Heart right ventricle (tissue), 16 donors: Measurements from ENCODE around the gene CYFIP1. TPM values are rescaled to one million over a fixed set of nuclear protein-coding genes. Genes with fewer than 3 reads are reported as not detected.

Experiments
- ATAC-seq, 8 donors: fragments of 200-7000 bp; cut with Tn5 transposase; one replicate each; pipeline ENCODE4 v1.9.1; 2020; ENCODE audit warnings: mild to moderate bottlenecking in 8 of 8, moderate library complexity in 8 of 8, moderate number of reproducible peaks in 1 of 8
- DNase-seq, 2 donors: peaks; one replicate each; pipeline ENCODE4 v3.0.0-alpha.2; 2020
- H3K27ac ChIP-seq, 10 donors: fragments of 200-600 bp; sonication (generic) in 2 of 10; one replicate each; pipeline versions ENCODE4 v1.5.0 to v1.8.0; 2020 to 2022; ENCODE audit warnings: mild to moderate bottlenecking in 3 of 10
- H3K27me3 ChIP-seq, 7 donors: fragments of 200-600 bp; one replicate each; pipeline ENCODE4 v1.8.0; 2021 to 2022; ENCODE audit warnings: mild to moderate bottlenecking in 2 of 7
- H3K36me3 ChIP-seq, 9 donors: fragments of 200-600 bp; sonication (generic) in 1 of 9; one replicate each; pipeline versions ENCODE4 v1.5.0 to v1.8.0; 2020 to 2022; ENCODE audit warnings: mild to moderate bottlenecking in 2 of 9
- H3K4me1 ChIP-seq, 9 donors: fragments of 200-600 bp; sonication (generic) in 1 of 9; one replicate each; pipeline versions ENCODE4 v1.5.0 to v1.8.0; 2020 to 2022; ENCODE audit warnings: mild to moderate bottlenecking in 4 of 9
- H3K4me3 ChIP-seq, 10 donors: fragments of 200-600 bp; sonication (generic) in 2 of 10; one replicate each; pipeline versions ENCODE4 v1.5.0 to v1.8.0; 2020 to 2022; ENCODE audit warnings: mild to moderate bottlenecking in 7 of 10, moderate library complexity in 2 of 10
- H3K9me3 ChIP-seq, 11 donors: fragments of 200-600 bp in 10 of 11; sonication (generic) in 2 of 11; one replicate each; pipeline versions ENCODE4 v1.5.0 to v1.8.0; 2013 to 2022; ENCODE audit warnings: mild to moderate bottlenecking in 2 of 11, control low read depth in 1 of 11, moderate library complexity in 1 of 11
- WGBS, 2 donors: extraction: QIAGEN DNeasy Blood & Tissue Kit; methylation state at CpG; one replicate each; pipeline ENCODE4 v1.1.7; 2013; ENCODE audit warnings: inconsistent platforms in 1 of 2; 5-methylcytosine and 5-hydroxymethylcytosine counted together
- intact Hi-C, 10 donors: fragments of 100-400 bp; cut with DNase I; formaldehyde crosslinking; loops; one replicate each; pipeline versions ENCODE4 v1.11.1 to v1.14.2; 2022
- polyA plus RNA-seq, 2 donors: library from polyadenylated mRNA; stranded (reverse); fragments of 200-250 nt; gene quantifications; one replicate each; pipeline ENCODE4 v1.2.3, GENCODE V29; 2013
- total RNA-seq, 10 donors: library from RNA; stranded (reverse); fragmentation: NEBNext Ultra II Directional in 3 of 10; extraction: Animal tissue kit (Norgen Biotek cat#: 25700) in 3 of 10; gene quantifications; one replicate each; pipeline versions ENCODE4 v1.2.1 to v1.2.4, GENCODE V29; 2021 to 2023
- TF ChIP-seq, protein P1 (sequence below), 9 donors: fragments of 200-600 bp; sonication (generic) in 2 of 9; IDR thresholded peaks; one replicate each; pipeline versions ENCODE4 v1.5.0 to v1.8.0; 2021 to 2022; ENCODE audit warnings: antibody characterized with exemption in 9 of 9, mild to moderate bottlenecking in 5 of 9, moderate library complexity in 1 of 9
- donor health status: Arrhythmogenic right ventricular cardiomyopathy.
- donor health status: ischemic (EF 13 %, LVEDD 7.1; RV severe dilation, severe dysfunction).
- donor health status: healthy with polysubstance abuse.
- donor health status: DM: no; HTN: yes; CAD: no.
- donor health status: DM: no; HTN: no; CAD: no.
- donor health status: ischemic (EF 25% LVEDD 6.9; RV normal size, moderate dysfunction).
- donor health status: ischemic (EF 25% LVEDD 5.7; RV mildly dilated, moderate dysfunction).
- donor health status: healthy.
- donor health status: DM: yes; HTN: yes; CAD: no.
- donor health status: Ischemic cardiomyopathy.
- donor health status: ischemic (EF 35%, LVEDD 5.7; RV mildly dilated, moderate dysfunction).
- donor health status: nonischemic (EF 11% LVEDD 7.7; RV severe dilation, severe dysfunction).
- donor health status: DM: yes; HTN: yes; CAD: no.
- donor health status: PGD.
- donor health status: ischemic (EF 29% LVEDD 5.4; RV normal size, mild dysfunction).
- donor health status: nonischemic (EF 23%, LVEDD 6.1; RV moderate dilation, normal function).

The CYFIP1 gene
- total and polyA plus RNA-seq, 12 donors, result 12.4 to 56.6 (median 27.1) TPM

DNA sequence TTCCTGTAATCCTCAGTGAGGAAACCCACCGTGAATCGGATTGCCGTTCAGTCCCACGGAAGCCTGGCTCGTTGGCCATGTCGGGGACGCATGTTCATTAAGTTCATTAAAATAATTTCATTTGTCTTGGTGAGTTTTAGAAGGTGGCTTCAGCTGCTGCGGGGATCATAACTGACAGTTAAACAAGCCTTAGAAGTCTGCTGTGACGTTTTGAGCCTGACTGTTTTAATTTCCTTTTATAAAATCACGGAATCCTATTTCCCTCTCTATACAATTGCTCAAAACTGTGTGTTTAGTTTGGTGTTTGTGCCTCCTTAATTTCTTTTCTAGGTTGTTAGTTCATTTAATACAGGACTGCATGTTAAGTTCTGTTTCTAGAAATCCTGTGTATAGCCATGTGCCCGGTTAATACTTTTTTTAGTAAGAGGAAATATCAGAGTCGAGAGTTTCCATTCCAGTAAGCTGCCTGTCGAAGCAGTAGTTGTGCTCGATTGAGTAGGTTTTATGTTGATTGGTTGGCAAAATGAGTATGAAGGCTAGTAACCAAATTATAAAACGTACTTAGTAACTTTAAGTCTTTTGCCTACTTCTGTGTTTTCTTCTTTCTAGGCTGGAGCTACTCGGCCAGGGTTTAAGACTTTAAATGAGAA, 141.0 kb downstream of the CYFIP1 start:
- DNase-seq (no peak), ATAC-seq (no peak)
- Histone ChIP-seq H3K27ac (peak overlapping the region; percentile 79 to 99 (median 96)), H3K36me3 (peaks cover 0 to 33% (median 0%) of the 10 kb centered on the region in 9 donors), H3K4me1 (peaks cover 0 to 32% (median 22%) of the 10 kb centered on the region in 9 donors), H3K4me3 (peak overlapping the region; percentile 53 to 96 (median 86)), H3K27me3 (no peaks in the 10 kb centered on the region), H3K9me3 (no peaks in the 10 kb centered on the region)
- intact Hi-C loops, result loop anchor here in 5 of 10 donors (5.0 to 10.0 kb wide), 5 partner anchors 52 to 196 kb away; partner anchors contain the start of genes NIPA1 (in 4 of the 5), CYFIP1 (in 1 of the 5) and TUBGCP5 (in 1 of the 5)
- WGBS, 2 donors, result 0% methylated on average over 16 of the region's 16 CpGs
- TF ChIP-seq, protein P1, sequence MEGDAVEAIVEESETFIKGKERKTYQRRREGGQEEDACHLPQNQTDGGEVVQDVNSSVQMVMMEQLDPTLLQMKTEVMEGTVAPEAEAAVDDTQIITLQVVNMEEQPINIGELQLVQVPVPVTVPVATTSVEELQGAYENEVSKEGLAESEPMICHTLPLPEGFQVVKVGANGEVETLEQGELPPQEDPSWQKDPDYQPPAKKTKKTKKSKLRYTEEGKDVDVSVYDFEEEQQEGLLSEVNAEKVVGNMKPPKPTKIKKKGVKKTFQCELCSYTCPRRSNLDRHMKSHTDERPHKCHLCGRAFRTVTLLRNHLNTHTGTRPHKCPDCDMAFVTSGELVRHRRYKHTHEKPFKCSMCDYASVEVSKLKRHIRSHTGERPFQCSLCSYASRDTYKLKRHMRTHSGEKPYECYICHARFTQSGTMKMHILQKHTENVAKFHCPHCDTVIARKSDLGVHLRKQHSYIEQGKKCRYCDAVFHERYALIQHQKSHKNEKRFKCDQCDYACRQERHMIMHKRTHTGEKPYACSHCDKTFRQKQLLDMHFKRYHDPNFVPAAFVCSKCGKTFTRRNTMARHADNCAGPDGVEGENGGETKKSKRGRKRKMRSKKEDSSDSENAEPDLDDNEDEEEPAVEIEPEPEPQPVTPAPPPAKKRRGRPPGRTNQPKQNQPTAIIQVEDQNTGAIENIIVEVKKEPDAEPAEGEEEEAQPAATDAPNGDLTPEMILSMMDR (IDR thresholded peaks at IDR 0.05), result peak in 1 of 9 donors; percentile 0

DNA sequence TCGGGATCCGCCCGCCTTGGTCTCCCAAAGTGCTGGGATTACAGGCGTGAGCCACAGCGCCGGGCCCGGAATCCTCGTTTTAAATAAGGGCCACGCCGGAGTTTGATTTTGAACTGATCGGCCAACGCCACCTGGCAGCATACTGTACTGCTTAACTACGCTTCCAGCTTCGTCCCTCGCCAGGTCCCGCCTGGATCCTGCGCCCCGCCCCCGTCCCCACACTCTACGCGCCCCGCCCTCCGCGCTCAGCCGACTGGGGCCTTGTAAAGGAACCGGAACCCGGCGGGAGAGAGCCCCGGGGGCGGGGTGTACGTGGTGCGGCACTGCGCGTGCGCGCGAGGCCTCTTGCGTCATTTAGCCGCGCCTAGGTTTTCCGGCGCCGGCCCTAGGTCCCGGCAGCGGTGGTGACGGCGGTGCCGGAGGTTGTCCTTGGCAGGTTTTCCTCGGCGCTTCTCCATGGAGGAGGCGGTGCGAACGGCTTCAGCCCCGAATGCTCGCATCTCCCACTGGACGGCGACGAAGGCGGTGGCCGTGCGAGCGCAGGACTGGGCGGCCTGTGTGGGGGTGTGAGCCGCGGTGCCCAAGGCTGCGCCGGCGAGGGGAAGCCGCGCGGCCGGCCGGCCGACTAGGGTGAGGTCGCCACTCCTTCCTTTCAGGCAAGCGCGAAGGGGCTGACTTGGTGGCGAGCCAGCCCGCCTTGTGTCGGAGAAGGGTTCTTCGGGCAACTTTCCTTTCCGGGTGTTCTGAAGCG, 141.7 kb downstream of the CYFIP1 start, which contains the start of gene NIPA2:
Gene NIPA2, plus strand, starts transcription at position 375 of the 751 bp plus-strand sequence. CDS start 13,066 bp downstream, outside the sequence.
- H3K9me3 ChIP-seq, result no peaks in the 10 kb centered on the region
- TF ChIP-seq, protein P1 (IDR thresholded peaks at IDR 0.05), result peak in 2 of 9 donors; percentile 21 to 22
- H3K36me3 ChIP-seq, result peaks cover 0 to 26% (median 0%) of the 10 kb centered on the region in 9 donors
- no peaks in the 10 kb centered on the region for H3K27me3 ChIP-seq
- ATAC-seq (peak; percentile 99 to 100 (median 99)), DNase-seq (peak; percentile 98 to 99)
- H3K4me1 ChIP-seq, result peaks cover 0 to 32% (median 22%) of the 10 kb centered on the region in 9 donors
- peak within 1 kb of the TSS; percentile 53 to 96 (median 86) for H3K4me3 ChIP-seq
- WGBS, 2 donors, result 0 to 1% methylated on average over 79 to 83 of the region's 83 CpGs
- peak within 1 kb of the TSS; percentile 79 to 99 (median 96) for H3K27ac ChIP-seq
- intact Hi-C loops, result loop anchor here in 5 of 10 donors (1.0 to 10.0 kb wide), 6 partner anchors 51 to 196 kb away; partner anchors contain the start of genes NIPA1 (in 5 of the 5), CYFIP1 (in 1 of the 5) and TUBGCP5 (in 1 of the 5)

DNA sequence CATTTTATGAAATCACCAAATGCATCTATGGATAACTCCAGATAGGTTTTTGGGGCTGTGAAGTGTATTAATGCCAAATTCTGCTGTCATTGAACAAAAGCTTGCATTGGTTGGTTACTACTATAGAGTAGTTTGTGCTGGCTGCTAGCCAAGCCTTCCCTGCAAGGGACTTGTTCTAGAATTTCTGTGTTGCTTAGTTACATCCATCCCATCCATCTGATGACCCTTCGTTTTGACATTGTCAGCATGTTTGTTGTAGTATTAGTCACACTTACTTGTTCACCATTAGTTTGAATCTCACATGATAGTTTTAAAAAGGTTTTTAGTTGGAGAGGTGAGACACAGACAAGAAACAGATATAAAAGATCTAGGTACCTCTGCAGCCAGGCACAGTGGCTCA, 148.7 kb downstream of the CYFIP1 start:
- H3K4me1 ChIP-seq, result no peaks in the 10 kb centered on the region
- H3K4me3 ChIP-seq, result no peak overlapping the region
- 69 to 71% methylated on average over 1 of the region's 1 CpG for WGBS, 2 donors
- H3K36me3 ChIP-seq, result peaks cover 0 to 27% (median 8%) of the 10 kb centered on the region in 9 donors
- H3K27ac ChIP-seq, result no peak overlapping the region
- H3K9me3 ChIP-seq, result no peaks in the 10 kb centered on the region
- H3K27me3 ChIP-seq, result no peaks in the 10 kb centered on the region
- ATAC-seq, result no peak
- TF ChIP-seq, protein P1 (IDR thresholded peaks at IDR 0.05), result no peak
- DNase-seq, result no peak
- intact Hi-C loops, result loop anchor here in 2 of 10 donors (10.0 kb wide), 3 partner anchors 47 to 203 kb away; partner anchors contain the start of genes NIPA1 (in 1 of the 2) and TUBGCP5 (in 1 of the 2)

DNA sequence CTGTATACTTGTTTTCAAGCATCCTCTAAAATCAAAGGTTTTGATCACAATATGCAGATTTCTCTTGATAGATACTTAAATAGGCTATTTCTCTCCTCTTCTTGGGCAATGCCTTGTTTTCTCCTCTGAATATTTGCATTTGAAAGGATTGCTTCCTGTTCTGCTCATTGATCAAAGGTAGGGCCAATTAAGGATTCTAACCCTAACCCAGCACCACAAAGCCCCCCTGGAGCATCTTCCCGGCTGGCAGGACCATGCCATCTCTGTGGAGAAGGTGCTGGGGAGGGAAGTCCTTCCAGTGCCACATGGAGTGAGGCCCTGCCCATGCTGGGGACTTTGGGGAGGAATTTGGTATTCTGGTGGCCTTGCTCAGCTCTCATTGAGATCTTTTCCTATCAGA, 153.0 kb downstream of the CYFIP1 start:
- TF ChIP-seq, protein P1 (IDR thresholded peaks at IDR 0.05), result no peak
- H3K4me3 ChIP-seq, result no peak overlapping the region
- no peak for DNase-seq
- 70 to 79% methylated on average over 1 of the region's 1 CpG for WGBS, 2 donors
- no peaks in the 10 kb centered on the region for H3K4me1 ChIP-seq
- no peak for ATAC-seq
- no peaks in the 10 kb centered on the region for H3K9me3 ChIP-seq
- intact Hi-C loops, result no loop called here
- H3K27ac ChIP-seq, result no peak overlapping the region
- peaks cover 0 to 66% (median 19%) of the 10 kb centered on the region in 9 donors for H3K36me3 ChIP-seq
- H3K27me3 ChIP-seq, result no peaks in the 10 kb centered on the region
